Gastroesophageal sphincter (tissue), 4 donors: ENCODE measurements around the gene FBXO31. TPM values are rescaled to one million over a fixed set of nuclear protein-coding genes. Genes with fewer than 3 reads are reported as not detected.

Source experiments
- ATAC-seq: fragments of 150-250 bp; one replicate; pipeline ENCODE4 v1.9.1; 2016; ENCODE audit warnings: mild to moderate bottlenecking, moderate library complexity
- H3K27ac ChIP-seq, 4 donors: fragments of 200-600 bp; sonication (generic) in 3 of 4; 1 replicate in 3 of 4; 2 replicates in 1 of 4; pipeline ENCODE4 v1.5.1; 2016 to 2019
- H3K27me3 ChIP-seq: fragments of 200-600 bp; sonication (generic); one replicate; pipeline ENCODE4 v1.5.1; 2019
- H3K36me3 ChIP-seq, 2 donors: fragments of 200-600 bp; sonication (generic); one replicate each; pipeline ENCODE4 v1.5.1; 2019; ENCODE audit warnings: control low read depth in 1 of 2
- H3K4me1 ChIP-seq, 3 donors: fragments of 200-600 bp; sonication (generic); 1 replicate in 2 of 3; 2 replicates in 1 of 3; pipeline ENCODE4 v1.5.1; 2016 to 2019; ENCODE audit warnings: control low read depth in 2 of 3
- H3K4me3 ChIP-seq, 2 donors: fragments of 200-600 bp; sonication (generic); one replicate each; pipeline ENCODE4 v1.5.1; 2019; ENCODE audit warnings: mild to moderate bottlenecking in 1 of 2, moderate library complexity in 1 of 2
- H3K9me3 ChIP-seq, 3 donors: fragments of 200-600 bp; sonication (generic); one replicate each; pipeline ENCODE4 v1.5.1; 2017 to 2019; ENCODE audit warnings: control low read depth in 2 of 3
- EP300 ChIP-seq: sonication (generic); formaldehyde crosslinking; IDR thresholded peaks from one replicate; pipeline ENCODE4 v1.6.1; 2017; ENCODE audit warnings: antibody characterized with exemption, mild to moderate bottlenecking
- POLR2A ChIP-seq, 2 donors: fragments of 450-650 bp; IDR thresholded peaks; one replicate each; pipeline ENCODE4 v1.6.1; 2017; ENCODE audit warnings: antibody characterized with exemption in 2 of 2, mild to moderate bottlenecking in 2 of 2, moderate library complexity in 1 of 2
- POLR2AphosphoS5 ChIP-seq: sonication (generic); formaldehyde crosslinking; IDR thresholded peaks from one replicate; pipeline ENCODE4 v1.6.1; 2017; ENCODE audit warnings: antibody characterized with exemption
- WGBS, 2 donors: methylation state at CpG; one replicate each; pipeline ENCODE4 v1.1.5; 2018; ENCODE audit warnings: low coverage in 1 of 2; 5-methylcytosine and 5-hydroxymethylcytosine counted together
- total RNA-seq, 4 donors: library from RNA; depleted of rRNA; stranded (reverse); fragments of >200 nt; gene quantifications; one replicate each; pipeline ENCODE4 v1.1.0, GENCODE V29; 2016
- TF ChIP-seq, protein P1 (sequence below), 4 experiments: fragments of 200-600 bp in 2 of 4; fragments of 450-650 bp in 2 of 4; sonication (generic) in 1 of 4; IDR thresholded peaks; one replicate each; pipeline ENCODE4 v1.5.1; 2017 to 2019; ENCODE audit warnings: antibody characterized with exemption in 4 of 4, mild to moderate bottlenecking in 2 of 4, moderate library complexity in 2 of 4

FBXO31 gene
- total RNA-seq, 4 donors from 2014 or later: 69.2 to 141 (median 85.1) TPM

GRCh38 chr16:87425941-87426340, 42.4 kb upstream of the FBXO31 start:
- Histone ChIP-seq H3K4me3 (no peak overlapping the region), H3K9me3 (no peaks in the 10 kb centered on the region), H3K27ac (no peak overlapping the region), H3K27me3 (no peaks in the 10 kb centered on the region), H3K36me3 (peaks cover 0 to 84% of the 10 kb centered on the region in 2 donors), H3K4me1 (peaks cover 0 to 16% (median 3%) of the 10 kb centered on the region in 3 donors)
- ATAC-seq: no peak
- WGBS, 2 donors: 81 to 89% methylated on average over 4 to 7 of the region's 12 CpGs
- TF ChIP-seq POLR2AphosphoS5: no peak
- TF ChIP-seq POLR2A (IDR thresholded peaks at IDR 0.05): no peak
- TF ChIP-seq, protein P1, sequence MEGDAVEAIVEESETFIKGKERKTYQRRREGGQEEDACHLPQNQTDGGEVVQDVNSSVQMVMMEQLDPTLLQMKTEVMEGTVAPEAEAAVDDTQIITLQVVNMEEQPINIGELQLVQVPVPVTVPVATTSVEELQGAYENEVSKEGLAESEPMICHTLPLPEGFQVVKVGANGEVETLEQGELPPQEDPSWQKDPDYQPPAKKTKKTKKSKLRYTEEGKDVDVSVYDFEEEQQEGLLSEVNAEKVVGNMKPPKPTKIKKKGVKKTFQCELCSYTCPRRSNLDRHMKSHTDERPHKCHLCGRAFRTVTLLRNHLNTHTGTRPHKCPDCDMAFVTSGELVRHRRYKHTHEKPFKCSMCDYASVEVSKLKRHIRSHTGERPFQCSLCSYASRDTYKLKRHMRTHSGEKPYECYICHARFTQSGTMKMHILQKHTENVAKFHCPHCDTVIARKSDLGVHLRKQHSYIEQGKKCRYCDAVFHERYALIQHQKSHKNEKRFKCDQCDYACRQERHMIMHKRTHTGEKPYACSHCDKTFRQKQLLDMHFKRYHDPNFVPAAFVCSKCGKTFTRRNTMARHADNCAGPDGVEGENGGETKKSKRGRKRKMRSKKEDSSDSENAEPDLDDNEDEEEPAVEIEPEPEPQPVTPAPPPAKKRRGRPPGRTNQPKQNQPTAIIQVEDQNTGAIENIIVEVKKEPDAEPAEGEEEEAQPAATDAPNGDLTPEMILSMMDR (IDR thresholded peaks at IDR 0.05): no peak
- TF ChIP-seq EP300: no peak

DNA sequence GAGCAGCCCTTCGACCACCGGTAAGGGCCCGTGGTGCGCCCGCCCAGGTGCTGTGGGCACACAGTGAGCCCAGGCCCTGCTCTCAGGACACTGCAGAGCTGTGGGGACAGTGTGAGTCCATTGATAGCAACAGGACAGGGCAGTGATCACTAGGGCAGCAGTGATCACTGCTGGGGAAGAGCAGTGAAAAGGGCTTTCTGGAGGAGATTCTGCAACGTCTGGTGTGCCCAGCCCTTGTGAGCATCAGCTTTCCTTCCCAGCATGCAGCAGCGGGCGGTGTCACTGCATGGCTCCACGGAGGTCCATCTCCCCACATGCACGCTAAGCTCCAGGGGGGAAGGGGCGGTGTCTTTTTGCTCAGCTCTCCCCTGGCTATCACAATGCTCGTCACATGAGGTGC, 40.7 kb upstream of the FBXO31 start:
- 50 to 100% methylated on average over 1 to 4 of the region's 12 CpGs for WGBS, 2 donors

DNA sequence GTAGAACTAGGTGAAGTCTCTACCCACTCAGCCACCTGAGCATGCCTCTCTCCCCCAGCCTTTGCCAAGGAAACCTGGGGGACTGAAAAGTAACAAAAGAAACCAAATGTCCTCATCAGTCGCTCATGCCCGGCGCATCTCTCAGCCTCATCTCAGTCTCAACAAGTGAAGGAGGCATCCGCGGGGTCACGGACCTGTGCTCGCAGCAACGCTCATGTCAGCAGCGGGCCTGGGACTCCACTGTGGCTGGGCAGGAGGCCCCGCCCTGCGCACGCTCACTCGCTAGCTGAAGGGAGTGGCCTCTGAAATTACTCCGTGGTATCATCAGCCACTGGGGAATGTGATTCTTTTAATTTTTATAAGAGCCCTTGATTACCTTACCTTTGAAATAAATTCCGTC, 39.9 kb upstream of the FBXO31 start:
- TF ChIP-seq, protein P1 (IDR thresholded peaks at IDR 0.05): no peak
- no peak for TF ChIP-seq EP300
- TF ChIP-seq POLR2AphosphoS5: no peak
- no peak for TF ChIP-seq POLR2A (IDR thresholded peaks at IDR 0.05)
- Histone ChIP-seq H3K27ac (no peak overlapping the region), H3K36me3 (peaks cover 0 to 87% of the 10 kb centered on the region in 2 donors), H3K27me3 (no peaks in the 10 kb centered on the region), H3K4me3 (no peak overlapping the region), H3K4me1 (peaks cover 0 to 16% (median 3%) of the 10 kb centered on the region in 3 donors), H3K9me3 (no peaks in the 10 kb centered on the region)
- no peak for ATAC-seq
- 97% methylated on average over 8 of the region's 15 CpGs; no CpG with 5 or more reads in 1 of the 2 donors for WGBS, 2 donors

More for the DNA sequence above, 40.7 kb upstream of the FBXO31 start:
- no peak for TF ChIP-seq EP300
- TF ChIP-seq POLR2A (IDR thresholded peaks at IDR 0.05): no peak
- no peak for TF ChIP-seq POLR2AphosphoS5
- TF ChIP-seq, protein P1 (IDR thresholded peaks at IDR 0.05): no peak
- H3K27ac ChIP-seq: no peak overlapping the region
- ATAC-seq: no peak
- H3K9me3 ChIP-seq: no peaks in the 10 kb centered on the region
- no peak overlapping the region for H3K4me3 ChIP-seq
- H3K36me3 ChIP-seq: peaks cover 0 to 87% of the 10 kb centered on the region in 2 donors
- H3K4me1 ChIP-seq: peaks cover 0 to 16% (median 3%) of the 10 kb centered on the region in 3 donors
- no peaks in the 10 kb centered on the region for H3K27me3 ChIP-seq

- H3K27ac ChIP-seq: no peak overlapping the region
- no peak for ATAC-seq
- TF ChIP-seq POLR2AphosphoS5: no peak
- no peak for TF ChIP-seq POLR2A (IDR thresholded peaks at IDR 0.05)
- no peak for TF ChIP-seq EP300
- TF ChIP-seq, protein P1 (IDR thresholded peaks at IDR 0.05): no peak
- H3K4me3 ChIP-seq: no peak overlapping the region
- no peaks in the 10 kb centered on the region for H3K9me3 ChIP-seq
- peaks cover 0 to 97% of the 10 kb centered on the region in 2 donors for H3K36me3 ChIP-seq
- no peaks in the 10 kb centered on the region for H3K27me3 ChIP-seq
- WGBS, 2 donors: 85 to 87% methylated on average over 10 to 11 of the region's 11 CpGs
- peaks cover 0 to 15% (median 3%) of the 10 kb centered on the region in 3 donors for H3K4me1 ChIP-seq
These were observed 38.5 kb upstream of the FBXO31 start for GRCh38 chr16:87422106-87422505.
